Measurements from ENCODE around the gene SOX10. TPM values are rescaled to one million over a fixed set of nuclear protein-coding genes. Genes with fewer than 3 reads are reported as not detected.

Gene SOX10
- total RNA-seq, 1 donor from 2014 or later = 5.9 TPM

DNA sequence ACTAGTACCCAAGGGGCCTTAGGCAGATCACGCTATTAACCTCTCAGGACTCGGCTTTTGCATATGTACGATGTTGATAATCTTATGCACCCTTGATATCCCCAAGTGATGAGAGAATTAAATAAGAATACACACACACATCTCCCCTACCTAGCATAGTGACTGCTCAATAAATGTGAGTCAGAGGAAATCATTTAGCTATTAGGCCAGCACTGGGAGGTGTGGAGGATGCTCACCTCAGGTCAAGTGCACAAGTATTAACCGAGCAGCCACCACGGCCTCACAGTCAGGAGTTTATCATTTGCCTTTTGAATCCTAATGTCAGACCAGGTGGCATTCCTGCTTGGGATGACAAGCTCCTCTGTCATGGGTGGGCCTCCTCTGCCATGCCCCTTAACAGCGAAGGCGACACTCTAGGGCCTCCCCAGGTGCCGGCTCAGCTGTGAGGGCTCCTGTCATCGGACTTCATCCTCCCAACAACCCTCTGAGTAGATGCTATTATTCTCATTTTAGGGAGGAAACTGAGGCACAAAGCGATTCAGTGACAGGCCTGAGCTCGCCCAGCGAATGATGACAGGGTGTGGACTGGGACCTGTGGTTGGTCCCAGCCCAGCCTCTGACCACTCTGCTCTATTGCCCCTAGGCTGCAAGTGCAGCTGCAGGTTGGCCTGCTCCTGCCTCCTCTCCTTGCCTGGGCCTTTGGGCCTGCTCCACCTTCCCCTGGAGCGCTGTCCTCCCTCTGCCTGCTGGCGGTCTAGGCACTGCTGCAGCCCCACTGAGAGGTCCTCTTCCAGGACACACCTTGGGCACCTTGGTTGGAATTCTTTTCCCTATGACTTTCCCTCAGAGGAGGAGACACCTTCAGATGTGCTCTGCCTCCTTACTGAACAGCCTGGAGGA, 5.0 kb upstream of the SOX10 start:
- H3K9me3 Mint-ChIP-seq = no peaks in the 10 kb centered on the region
- DNase-seq (ENCODE audit: extremely low spot score, unreplicated experiment) = no peak
- peaks cover 11% of the 10 kb centered on the region for H3K27me3 Mint-ChIP-seq
- H3K36me3 Mint-ChIP-seq = no peaks in the 10 kb centered on the region
- TF ChIP-seq, protein P1, sequence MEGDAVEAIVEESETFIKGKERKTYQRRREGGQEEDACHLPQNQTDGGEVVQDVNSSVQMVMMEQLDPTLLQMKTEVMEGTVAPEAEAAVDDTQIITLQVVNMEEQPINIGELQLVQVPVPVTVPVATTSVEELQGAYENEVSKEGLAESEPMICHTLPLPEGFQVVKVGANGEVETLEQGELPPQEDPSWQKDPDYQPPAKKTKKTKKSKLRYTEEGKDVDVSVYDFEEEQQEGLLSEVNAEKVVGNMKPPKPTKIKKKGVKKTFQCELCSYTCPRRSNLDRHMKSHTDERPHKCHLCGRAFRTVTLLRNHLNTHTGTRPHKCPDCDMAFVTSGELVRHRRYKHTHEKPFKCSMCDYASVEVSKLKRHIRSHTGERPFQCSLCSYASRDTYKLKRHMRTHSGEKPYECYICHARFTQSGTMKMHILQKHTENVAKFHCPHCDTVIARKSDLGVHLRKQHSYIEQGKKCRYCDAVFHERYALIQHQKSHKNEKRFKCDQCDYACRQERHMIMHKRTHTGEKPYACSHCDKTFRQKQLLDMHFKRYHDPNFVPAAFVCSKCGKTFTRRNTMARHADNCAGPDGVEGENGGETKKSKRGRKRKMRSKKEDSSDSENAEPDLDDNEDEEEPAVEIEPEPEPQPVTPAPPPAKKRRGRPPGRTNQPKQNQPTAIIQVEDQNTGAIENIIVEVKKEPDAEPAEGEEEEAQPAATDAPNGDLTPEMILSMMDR (conservative IDR thresholded peaks at IDR 0.05) = no peak
- no peak overlapping the region for H3K27ac Mint-ChIP-seq
- no peak overlapping the region for H3K4me3 Mint-ChIP-seq
- no peaks in the 10 kb centered on the region for H3K4me1 Mint-ChIP-seq (ENCODE audit: unreplicated experiment)

DNA sequence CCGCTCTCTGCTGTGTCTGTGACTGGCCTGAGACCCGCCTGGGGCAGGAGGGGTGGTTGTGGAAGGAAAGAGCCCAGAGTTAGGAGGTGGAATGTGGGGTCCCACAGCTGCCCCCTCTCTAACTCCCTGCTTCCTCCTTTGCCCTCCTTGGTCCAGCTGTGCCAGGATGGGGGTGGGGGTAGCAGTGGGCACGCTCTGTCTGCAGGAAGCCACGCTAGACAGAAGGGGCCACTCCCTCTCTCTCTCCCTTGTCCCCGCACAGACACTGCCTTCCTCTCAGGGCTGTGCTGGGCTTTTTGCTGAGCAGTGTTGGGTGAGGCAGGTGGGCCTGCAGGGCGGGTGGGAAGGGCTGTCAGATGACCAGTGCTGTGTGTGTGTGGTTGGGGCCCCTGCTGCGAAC, 2.0 kb upstream of the SOX10 start:
- no peak for DNase-seq (ENCODE audit: extremely low spot score, unreplicated experiment)
- TF ChIP-seq, protein P1 (conservative IDR thresholded peaks at IDR 0.05) = no peak
- Mint-ChIP-seq H3K27me3 (peaks cover 36% of the 10 kb centered on the region), H3K4me1 (ENCODE audit: unreplicated experiment) (no peaks in the 10 kb centered on the region), H3K36me3 (no peaks in the 10 kb centered on the region), H3K9me3 (no peaks in the 10 kb centered on the region), H3K27ac (no peak overlapping the region), H3K4me3 (no peak overlapping the region)

DNA sequence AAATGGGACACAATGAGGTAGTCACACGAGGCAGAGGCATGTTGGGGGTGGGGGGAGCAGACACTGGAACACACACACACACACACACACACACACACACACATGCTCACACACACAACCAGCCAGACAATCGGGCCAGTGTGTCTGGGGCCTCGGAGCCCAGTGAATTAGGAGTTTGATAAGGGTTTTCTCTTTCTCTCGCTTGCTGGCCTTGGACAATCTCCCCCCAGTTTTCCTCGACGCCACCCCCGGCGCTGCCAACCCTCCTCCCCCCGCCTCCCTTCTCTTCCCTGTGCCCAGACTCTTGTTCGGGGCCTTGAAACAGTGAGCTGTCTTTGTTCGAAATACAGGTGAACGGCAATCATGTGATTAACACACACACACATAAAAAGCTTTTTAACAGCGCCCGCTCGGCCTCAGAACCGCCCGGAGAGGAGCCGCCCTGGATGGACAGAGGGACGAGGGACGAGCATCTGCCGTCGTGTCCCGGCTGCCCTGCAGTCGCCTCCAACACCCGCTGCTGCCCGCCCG, 1.5 kb upstream of the SOX10 start:
- Mint-ChIP-seq H3K9me3 (no peaks in the 10 kb centered on the region), H3K27me3 (peaks cover 41% of the 10 kb centered on the region), H3K4me1 (ENCODE audit: unreplicated experiment) (no peaks in the 10 kb centered on the region), H3K36me3 (no peaks in the 10 kb centered on the region), H3K4me3 (no peak overlapping the region), H3K27ac (no peak overlapping the region)
- DNase-seq (ENCODE audit: extremely low spot score, unreplicated experiment) = no peak
- TF ChIP-seq, protein P1 (conservative IDR thresholded peaks at IDR 0.05) = no peak

DNA sequence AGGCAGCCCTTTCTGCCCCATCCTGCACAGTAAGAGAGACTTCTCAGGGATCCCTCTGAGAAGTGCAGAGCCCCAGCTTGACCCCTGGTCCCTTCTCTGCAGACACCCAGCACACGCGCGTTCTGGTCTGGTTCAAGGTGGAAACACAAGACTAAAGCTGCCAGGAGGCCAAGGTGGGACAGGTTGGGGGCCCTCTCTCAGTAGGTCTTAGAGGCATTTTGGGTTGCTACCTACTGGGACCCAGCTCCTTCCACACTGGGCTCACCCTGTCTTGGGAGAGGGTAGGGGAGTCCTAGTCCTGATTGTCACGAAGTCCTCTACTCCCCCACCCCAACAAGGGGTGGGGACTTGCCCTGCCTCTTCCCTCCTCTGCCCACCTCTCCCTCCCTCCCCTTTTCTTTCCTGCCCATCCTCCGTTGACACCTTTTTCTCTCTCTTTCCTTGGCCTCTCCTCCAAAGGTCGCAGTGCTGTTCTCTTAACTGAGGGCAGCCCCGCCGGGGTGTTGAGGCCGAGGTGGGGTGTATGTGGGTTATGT, 763 bp upstream of the SOX10 start:
- H3K27ac Mint-ChIP-seq = no peak overlapping the region
- no peaks in the 10 kb centered on the region for H3K36me3 Mint-ChIP-seq
- H3K4me1 Mint-ChIP-seq (ENCODE audit: unreplicated experiment) = no peaks in the 10 kb centered on the region
- no peak overlapping the region for H3K4me3 Mint-ChIP-seq
- no peak for DNase-seq (ENCODE audit: extremely low spot score, unreplicated experiment)
- no peaks in the 10 kb centered on the region for H3K9me3 Mint-ChIP-seq
- TF ChIP-seq, protein P1 (conservative IDR thresholded peaks at IDR 0.05) = no peak
- peaks cover 44% of the 10 kb centered on the region for H3K27me3 Mint-ChIP-seq

DNA sequence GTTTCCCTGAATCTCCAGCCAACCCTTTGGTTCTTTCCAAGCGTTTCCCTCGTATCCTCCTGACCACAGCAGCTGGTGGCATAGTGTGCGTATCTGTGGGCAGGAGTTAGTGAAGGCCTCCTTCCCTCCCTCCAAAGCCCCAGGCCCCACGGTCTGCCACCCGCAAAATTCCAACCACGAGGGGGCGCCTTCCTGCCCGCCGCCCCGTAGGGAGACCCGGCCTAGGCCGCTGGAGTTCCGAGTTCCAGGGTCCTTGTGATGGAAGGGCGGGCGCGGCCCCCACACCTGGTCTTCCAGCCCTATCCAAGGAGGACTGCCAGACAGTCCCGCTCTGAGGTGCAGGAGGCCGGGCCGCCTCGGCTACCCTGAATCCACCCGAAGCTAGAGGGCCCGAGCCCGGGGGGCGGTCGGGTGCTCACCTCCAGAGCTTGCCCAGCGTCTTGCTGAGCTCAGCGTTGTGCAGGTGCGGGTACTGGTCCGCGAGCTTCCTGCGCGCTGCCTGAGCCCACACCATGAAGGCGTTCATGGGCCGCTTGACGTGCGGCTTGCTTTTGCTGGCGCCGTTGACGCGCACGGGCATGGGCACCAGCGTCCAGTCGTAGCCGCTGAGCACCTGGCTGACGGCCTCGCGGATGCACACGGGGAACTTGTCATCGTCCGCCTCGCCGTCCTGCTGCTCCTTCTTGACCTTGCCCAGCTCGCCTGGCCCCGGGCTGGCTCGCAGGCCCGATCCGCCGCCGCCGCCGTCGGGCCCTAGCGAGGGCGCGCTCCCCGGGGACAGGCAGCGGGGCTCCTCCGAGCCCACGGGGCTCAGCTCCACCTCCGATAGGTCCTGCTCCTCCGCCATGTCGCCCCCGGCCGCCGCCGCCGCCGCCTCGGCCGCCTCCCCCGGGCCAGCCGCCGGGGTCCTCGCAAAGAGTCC, 1.2 kb downstream of the SOX10 start:
- no peak for DNase-seq (ENCODE audit: extremely low spot score, unreplicated experiment)
- Mint-ChIP-seq H3K4me1 (ENCODE audit: unreplicated experiment) (no peaks in the 10 kb centered on the region), H3K4me3 (no peak overlapping the region), H3K36me3 (no peaks in the 10 kb centered on the region), H3K9me3 (no peaks in the 10 kb centered on the region), H3K27me3 (peaks cover 44% of the 10 kb centered on the region), H3K27ac (no peak overlapping the region)
- TF ChIP-seq, protein P1 (conservative IDR thresholded peaks at IDR 0.05) = peak; percentile 81
